Erythroblast (primary cell): ENCODE measurements around the gene ZNRF1.

ENCODE experiments used
- GATA1 ChIP-seq: IDR thresholded peaks from 2 replicates; pipeline ENCODE4 v1.6.1; 2011; ENCODE audit warnings: low read depth, mild to moderate bottlenecking, control low read depth, low read length, moderate library complexity
- POLR2A ChIP-seq: IDR thresholded peaks from 2 replicates; pipeline ENCODE4 v1.6.1; 2011; ENCODE audit warnings: mild to moderate bottlenecking, low read length

- TF ChIP-seq POLR2A (no peak), GATA1 (no peak)
Observed at GRCh38 chr16:75107505-75107904, 108.7 kb downstream of the ZNRF1 start.
